ENCODE results near the gene TGFB1I1.

- TF ChIP-seq EZH2 (conservative IDR thresholded peaks at IDR 0.05; ENCODE audit: low read depth, low read length) (no peak), CEBPZ (IDR thresholded peaks at IDR 0.05; ENCODE audit: low read length) (no peak), RFX5 (IDR thresholded peaks at IDR 0.05; ENCODE audit: low read depth, low read length) (no peak), ZFX (CRISPR knock-in tag; IDR thresholded peaks at IDR 0.05; ENCODE audit: low read depth) (no peak), GTF2F1 (IDR thresholded peaks at IDR 0.05; ENCODE audit: low read length) (no peak)
Observed at GRCh38 chr16:31455601-31456314, 16.2 kb upstream of the TGFB1I1 start.
